Loucy (cell line): ENCODE measurements around the gene AFF4.

ENCODE experiments used
- H2AFZ ChIP-seq: fragments of 200-600 bp; sonication (generic); 2 replicates; pipeline ENCODE4 v1.6.0; 2016; ENCODE audit warnings: antibody characterized with exemption, mild to moderate bottlenecking, low read length, moderate library complexity
- H3F3A ChIP-seq: fragments of 200-600 bp; 2 replicates; pipeline ENCODE4 v1.6.0; 2016; ENCODE audit warnings: antibody characterized with exemption, low read depth, mild to moderate bottlenecking
- H3K27me3 ChIP-seq: fragments of 200-600 bp; sonication (generic); 2 replicates; pipeline ENCODE4 v1.6.1; 2014; ENCODE audit warnings: low read length, mild to moderate bottlenecking; ENCODE audit not compliant: insufficient read depth, poor library complexity, severe bottlenecking
- H3K36me3 ChIP-seq: fragments of 200-600 bp; sonication (generic); 2 replicates; pipeline ENCODE4 v1.6.1; 2016; ENCODE audit warnings: low read length; ENCODE audit not compliant: insufficient read depth
- H3K4me1 ChIP-seq: fragments of 200-600 bp; sonication (generic); 2 replicates; pipeline ENCODE4 v1.5.1; 2014; ENCODE audit warnings: low read length, mild to moderate bottlenecking; ENCODE audit not compliant: insufficient read depth, poor library complexity, severe bottlenecking
- H3K4me2 ChIP-seq: fragments of 200-600 bp; sonication (generic); 2 replicates; pipeline ENCODE4 v1.6.0; 2014; ENCODE audit warnings: antibody characterized with exemption, low read length, low read depth, mild to moderate bottlenecking; ENCODE audit not compliant: poor library complexity, severe bottlenecking
- H3K4me3 ChIP-seq: fragments of 200-600 bp; sonication (generic); 2 replicates; pipeline ENCODE4 v1.5.1; 2014; ENCODE audit warnings: low read length, mild to moderate bottlenecking, mixed read lengths; ENCODE audit not compliant: poor library complexity, severe bottlenecking
- H3K79me2 ChIP-seq: fragments of 200-600 bp; sonication (generic); 2 replicates; pipeline ENCODE4 v1.6.1; 2014; ENCODE audit warnings: low read length; ENCODE audit not compliant: insufficient read depth
- H3K9ac ChIP-seq: fragments of 200-600 bp; sonication (generic); 2 replicates; pipeline ENCODE4 v1.6.0; 2014; ENCODE audit warnings: mild to moderate bottlenecking, low read depth, low read length, moderate library complexity; ENCODE audit not compliant: poor library complexity, severe bottlenecking
- H3K9me2 ChIP-seq: fragments of 200-600 bp; sonication (generic); replicated peaks from 2 replicates; pipeline ENCODE4 v1.6.1; 2016; ENCODE audit warnings: low read depth, low read length, mixed read lengths
- H3K9me3 ChIP-seq: fragments of 200-600 bp; sonication (generic); 2 replicates; pipeline ENCODE4 v1.6.1; 2014; ENCODE audit warnings: mild to moderate bottlenecking, antibody characterized with exemption, low read length, low read depth; ENCODE audit not compliant: insufficient read depth
- H4K20me1 ChIP-seq: fragments of 200-600 bp; sonication (generic); 2 replicates; pipeline ENCODE4 v1.6.0; 2014; ENCODE audit warnings: antibody characterized with exemption, low read length, mild to moderate bottlenecking; ENCODE audit not compliant: insufficient read depth, poor library complexity, severe bottlenecking
- EZH2phosphoT487 ChIP-seq: fragments of 200-600 bp; IDR thresholded peaks from 2 replicates; pipeline ENCODE4 v1.6.1; 2018; ENCODE audit warnings: antibody characterized with exemption, mild to moderate bottlenecking, moderate library complexity, borderline replicate concordance
- TF ChIP-seq, protein P1 (sequence below): fragments of 200-600 bp; sonication (generic); conservative IDR thresholded peaks from 2 replicates; pipeline ENCODE4 v1.5.1; 2014; ENCODE audit warnings: mild to moderate bottlenecking, antibody characterized with exemption, low read length

AFF4 gene

GRCh38 chr5:132916086-132916485 lies 47.3 kb downstream of the AFF4 start:
- H3K4me2 ChIP-seq = no peak overlapping the region
- no peaks in the 10 kb centered on the region for H3K9me2 ChIP-seq
- no peaks in the 10 kb centered on the region; the same call in 1 of the 2 replicates for H3K36me3 ChIP-seq
- H3K79me2 ChIP-seq = no peaks in the 10 kb centered on the region
- no peaks in the 10 kb centered on the region for H3K4me1 ChIP-seq
- H3K9me3 ChIP-seq = no peaks in the 10 kb centered on the region
- no peak for TF ChIP-seq EZH2phosphoT487
- TF ChIP-seq, protein P1, sequence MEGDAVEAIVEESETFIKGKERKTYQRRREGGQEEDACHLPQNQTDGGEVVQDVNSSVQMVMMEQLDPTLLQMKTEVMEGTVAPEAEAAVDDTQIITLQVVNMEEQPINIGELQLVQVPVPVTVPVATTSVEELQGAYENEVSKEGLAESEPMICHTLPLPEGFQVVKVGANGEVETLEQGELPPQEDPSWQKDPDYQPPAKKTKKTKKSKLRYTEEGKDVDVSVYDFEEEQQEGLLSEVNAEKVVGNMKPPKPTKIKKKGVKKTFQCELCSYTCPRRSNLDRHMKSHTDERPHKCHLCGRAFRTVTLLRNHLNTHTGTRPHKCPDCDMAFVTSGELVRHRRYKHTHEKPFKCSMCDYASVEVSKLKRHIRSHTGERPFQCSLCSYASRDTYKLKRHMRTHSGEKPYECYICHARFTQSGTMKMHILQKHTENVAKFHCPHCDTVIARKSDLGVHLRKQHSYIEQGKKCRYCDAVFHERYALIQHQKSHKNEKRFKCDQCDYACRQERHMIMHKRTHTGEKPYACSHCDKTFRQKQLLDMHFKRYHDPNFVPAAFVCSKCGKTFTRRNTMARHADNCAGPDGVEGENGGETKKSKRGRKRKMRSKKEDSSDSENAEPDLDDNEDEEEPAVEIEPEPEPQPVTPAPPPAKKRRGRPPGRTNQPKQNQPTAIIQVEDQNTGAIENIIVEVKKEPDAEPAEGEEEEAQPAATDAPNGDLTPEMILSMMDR = no peak
- no peak overlapping the region for H3K4me3 ChIP-seq
- no peaks in the 10 kb centered on the region for H3K27me3 ChIP-seq
- no peaks in the 10 kb centered on the region for H3F3A ChIP-seq
- no peak overlapping the region for H2AFZ ChIP-seq
- H3K9ac ChIP-seq = no peak overlapping the region
- H4K20me1 ChIP-seq = no peaks in the 10 kb centered on the region

DNA sequence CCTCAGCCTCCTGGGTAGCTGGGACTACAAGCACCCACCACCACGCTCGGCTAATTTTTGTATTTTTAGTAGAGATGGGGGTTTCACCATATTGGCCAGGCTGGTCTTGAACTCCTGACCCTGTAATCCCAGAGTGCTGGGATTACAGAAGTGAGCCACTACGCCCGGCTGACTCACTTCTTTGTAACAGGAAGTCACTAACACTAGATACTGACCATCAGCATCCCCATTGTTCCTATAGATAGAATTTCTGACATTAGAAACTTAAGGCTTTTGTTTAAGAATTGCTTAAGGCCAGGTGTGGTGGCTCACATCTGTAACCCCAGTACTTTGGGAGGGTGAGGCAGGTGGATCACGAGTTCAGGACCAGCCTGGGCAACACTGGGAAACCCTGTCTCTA lies 47.8 kb downstream of the AFF4 start:
- Histone ChIP-seq H4K20me1 (no peaks in the 10 kb centered on the region), H3K4me2 (no peak overlapping the region), H3K4me3 (no peak overlapping the region), H3F3A (no peaks in the 10 kb centered on the region), H3K79me2 (no peaks in the 10 kb centered on the region), H3K36me3 (no peaks in the 10 kb centered on the region; the same call in 1 of the 2 replicates), H3K9ac (no peak overlapping the region), H3K9me2 (no peaks in the 10 kb centered on the region), H3K27me3 (no peaks in the 10 kb centered on the region), H3K4me1 (no peaks in the 10 kb centered on the region), H3K9me3 (no peaks in the 10 kb centered on the region), H2AFZ (no peak overlapping the region)
- TF ChIP-seq, protein P1 = no peak
- no peak for TF ChIP-seq EZH2phosphoT487

- no peak for TF ChIP-seq EZH2phosphoT487
- TF ChIP-seq, protein P1 = no peak
- no peaks in the 10 kb centered on the region for H4K20me1 ChIP-seq
- no peak overlapping the region for H3K9ac ChIP-seq
- no peaks in the 10 kb centered on the region for H3K9me2 ChIP-seq
- no peaks in the 10 kb centered on the region for H3K27me3 ChIP-seq
- no peaks in the 10 kb centered on the region for H3K9me3 ChIP-seq
- no peaks in the 10 kb centered on the region for H3K79me2 ChIP-seq
- H3K4me2 ChIP-seq = no peak overlapping the region
- no peaks in the 10 kb centered on the region for H3F3A ChIP-seq
- no peaks in the 10 kb centered on the region for H3K4me1 ChIP-seq
- no peak overlapping the region for H3K4me3 ChIP-seq
- H3K36me3 ChIP-seq = no peaks in the 10 kb centered on the region; the same call in 1 of the 2 replicates
- H2AFZ ChIP-seq = no peak overlapping the region
Measured at GRCh38 chr5:132909702-132910101, 53.7 kb downstream of the AFF4 start.
